GM12878 (cell line): ENCODE measurements around the gene GZMM. TPM values are rescaled to one million over a fixed set of nuclear protein-coding genes. Genes with fewer than 3 reads are reported as not detected.

Experiments
- ATAC-seq: fragments of 200-7000 bp; cut with Tn5 transposase; 3 replicates; pipeline ENCODE4 v1.9.1; 2020; ENCODE audit warnings: mild to moderate bottlenecking, moderate library complexity
- BruUV-seq: library from RNA; stranded (reverse); fragments of 400-500 nt; replicated peaks from 2 replicates; lab custom pipeline; 2021; lab: Mats Ljungman, UMichigan
- CTCF ChIA-PET: fragments of 300-600 bp; sonication (Branson Sonifier 250); formaldehyde crosslinking; extraction: SDS; loops from one replicate; lab custom pipeline; 2021; ENCODE audit warnings: inconsistent platforms; lab: Yijun Ruan, JAX
- POLR2A ChIA-PET: fragments of 350-600 bp; formaldehyde crosslinking; extraction: SDS; loops from one replicate; lab custom pipeline; 2021; ENCODE audit warnings: inconsistent platforms; lab: Charles Lee
- RAD21 ChIA-PET: fragments of 300-600 bp; sonication (Branson Sonifier 250); formaldehyde crosslinking; loops from one replicate; lab custom pipeline; 2023; ENCODE audit warnings: antibody characterized with exemption; ENCODE audit not compliant: unreplicated experiment; lab: Charles Lee
- SMC1A ChIA-PET: fragments of 300-600 bp; sonication (Branson Sonifier 250); formaldehyde crosslinking; loops from one replicate; lab custom pipeline; 2023; ENCODE audit not compliant: unreplicated experiment, uncharacterized antibody; lab: Charles Lee
- DNase-seq: peaks from one replicate; pipeline ENCODE4 v3.0.0-alpha.2; 2011; ENCODE audit warnings: low read depth, low spot score
- FAIRE-seq: peaks from 3 replicates; lab custom pipeline; 2011; peaks lifted over from hg19 to GRCh38; lab: Jason Lieb, UNC
- H2AFZ ChIP-seq: 2 replicates; pipeline ENCODE4 v1.6.0; 2011; ENCODE audit warnings: low read depth, low read length, control low read depth; ENCODE audit not compliant: control insufficient read depth
- H3K27ac ChIP-seq: 2 replicates; pipeline ENCODE4 v1.5.1; 2011; ENCODE audit warnings: control low read depth; ENCODE audit not compliant: control insufficient read depth, insufficient read depth
- H3K27me3 ChIP-seq, 2 experiments: replicated peaks in 1 of 2; 2 replicates each; pipeline versions ENCODE4 v1.6.0 to v1.6.1; 2011; ENCODE audit warnings: low read length in 1 of 2; ENCODE audit not compliant: control insufficient read depth in 2 of 2, insufficient read depth in 2 of 2
- H3K36me3 ChIP-seq, 2 experiments: 2 replicates each; pipeline ENCODE4 v1.5.1; 2011; ENCODE audit warnings: low read length in 1 of 2; ENCODE audit not compliant: control insufficient read depth in 2 of 2, insufficient read depth in 2 of 2
- H3K4me1 ChIP-seq: 2 replicates; pipeline ENCODE4 v1.6.1; 2011; ENCODE audit warnings: mild to moderate bottlenecking, low read length, moderate library complexity, mixed read lengths; ENCODE audit not compliant: control insufficient read depth, insufficient read depth
- H3K4me2 ChIP-seq: 2 replicates; pipeline ENCODE4 v1.6.0; 2011; ENCODE audit warnings: control low read depth; ENCODE audit not compliant: control insufficient read depth, insufficient read depth
- H3K4me3 ChIP-seq: fragments of 200-600 bp; sonication (generic); 2 replicates; pipeline ENCODE4 v1.5.1; 2016
- H3K79me2 ChIP-seq: 2 replicates; pipeline ENCODE4 v1.6.0; 2011; ENCODE audit warnings: low read length; ENCODE audit not compliant: control insufficient read depth, insufficient read depth
- H3K9ac ChIP-seq: 2 replicates; pipeline ENCODE4 v1.8.0; 2011; ENCODE audit warnings: low read length, control low read depth, mixed read lengths; ENCODE audit not compliant: control insufficient read depth, insufficient read depth
- H3K9me3 ChIP-seq: replicated peaks from 3 replicates; pipeline ENCODE4 v1.5.1; 2011; ENCODE audit warnings: mild to moderate bottlenecking, low read length; ENCODE audit not compliant: control insufficient read depth, insufficient read depth
- H4K20me1 ChIP-seq: 2 replicates; pipeline ENCODE4 v1.6.0; 2011; ENCODE audit not compliant: control insufficient read depth, insufficient read depth
- ESRRA ChIP-seq: IDR thresholded peaks from 2 replicates; pipeline ENCODE4 v1.6.1; 2012; ENCODE audit warnings: mild to moderate bottlenecking, low read length, improper control_type of control experiment
- FOXK2 ChIP-seq: fragments of 450-650 bp; IDR thresholded peaks from 2 replicates; pipeline ENCODE4 v1.6.1; 2017; ENCODE audit warnings: mild to moderate bottlenecking, moderate library complexity
- HDAC6 ChIP-seq: fragments of 200-600 bp; sonication (generic); IDR thresholded peaks from one replicate; pipeline ENCODE4 v1.8.0; 2017; ENCODE audit warnings: antibody characterized with exemption; ENCODE audit not compliant: unreplicated experiment
- MTA2 ChIP-seq: fragments of 450-650 bp; IDR thresholded peaks from 2 replicates; pipeline ENCODE4 v1.6.1; 2016; ENCODE audit warnings: low read depth, mild to moderate bottlenecking, moderate library complexity
- TBL1XR1 ChIP-seq: IDR thresholded peaks from 2 replicates; pipeline ENCODE4 v1.6.1; 2012; ENCODE audit warnings: low read depth, low read length, improper control_type of control experiment
- ZNF274 ChIP-seq: IDR thresholded peaks from one replicate; pipeline ENCODE4 v1.8.0; 2011; ENCODE audit not compliant: insufficient read length, insufficient read depth
- WGBS: methylation state at CpG from one replicate; pipeline ENCODE4 v1.1.6; 2016; ENCODE audit warnings: low lambda C conversion rate; ENCODE audit not compliant: insufficient replicate concordance, insufficient coverage; ENCODE audit errors: missing lambda C conversion rate; 5-methylcytosine and 5-hydroxymethylcytosine counted together
- in situ Hi-C: fragments of 300-500 bp; cut with MboI; formaldehyde crosslinking; loops from 9 replicates; pipeline ENCODE4 v1.14.3; 2018; ENCODE audit warnings: mixed read lengths
- intact Hi-C: fragments of 100-400 bp; cut with micrococcal nuclease; formaldehyde crosslinking; loops from one replicate; pipeline ENCODE4 v1.14.2; 2022; ENCODE audit not compliant: unreplicated experiment
- polyA plus RNA-seq, 11 experiments: library from polyadenylated mRNA; depleted of rRNA in 4 of 11; unstranded in 6 of 11; stranded (reverse) in 5 of 11; fragments of >200 nt; fragmentation: Nextera tagmentation in 4 of 11; fragmentation: Illumina TruSeq in 1 of 11; extraction: Ambion mirVana in 4 of 11; extraction: Trizol in 1 of 11; gene quantifications; 1 replicate in 1 of 11; 2 replicates in 10 of 11; pipeline versions ENCODE4 v1.2.1 to v1.2.3, GENCODE V29; 2011 to 2016; ENCODE audit warnings: inconsistent platforms in 2 of 11, missing spikeins in 2 of 11, low read depth in 1 of 11
- total RNA-seq, 4 experiments: library from RNA; depleted of rRNA in 3 of 4; stranded (reverse); fragments of >200 nt in 3 of 4; fragmentation: Illumina TruSeq in 1 of 4; extraction: Trizol in 1 of 4; gene quantifications; 2 replicates each; pipeline versions ENCODE4 v1.2.1 to v1.2.3, GENCODE V29; 2013 to 2021
- TF ChIP-seq, protein P1 (sequence below): IDR thresholded peaks from 2 replicates; pipeline ENCODE4 v1.6.1; 2011; ENCODE audit warnings: mild to moderate bottlenecking, low read depth, low read length, moderate library complexity; ENCODE audit not compliant: insufficient replicate concordance
- TF ChIP-seq, protein P2 (sequence below): fragments of 450-650 bp; IDR thresholded peaks from 2 replicates; pipeline ENCODE4 v1.6.1; 2017; ENCODE audit warnings: mild to moderate bottlenecking, moderate library complexity

The GZMM gene
- total and polyA plus RNA-seq, 10 of the 15 experiments (the other 5 are each of a cell fraction or from before 2014, with no cell fraction given) = 0.09 to 0.48 (median 0.23) TPM; not detected in 7

DNA sequence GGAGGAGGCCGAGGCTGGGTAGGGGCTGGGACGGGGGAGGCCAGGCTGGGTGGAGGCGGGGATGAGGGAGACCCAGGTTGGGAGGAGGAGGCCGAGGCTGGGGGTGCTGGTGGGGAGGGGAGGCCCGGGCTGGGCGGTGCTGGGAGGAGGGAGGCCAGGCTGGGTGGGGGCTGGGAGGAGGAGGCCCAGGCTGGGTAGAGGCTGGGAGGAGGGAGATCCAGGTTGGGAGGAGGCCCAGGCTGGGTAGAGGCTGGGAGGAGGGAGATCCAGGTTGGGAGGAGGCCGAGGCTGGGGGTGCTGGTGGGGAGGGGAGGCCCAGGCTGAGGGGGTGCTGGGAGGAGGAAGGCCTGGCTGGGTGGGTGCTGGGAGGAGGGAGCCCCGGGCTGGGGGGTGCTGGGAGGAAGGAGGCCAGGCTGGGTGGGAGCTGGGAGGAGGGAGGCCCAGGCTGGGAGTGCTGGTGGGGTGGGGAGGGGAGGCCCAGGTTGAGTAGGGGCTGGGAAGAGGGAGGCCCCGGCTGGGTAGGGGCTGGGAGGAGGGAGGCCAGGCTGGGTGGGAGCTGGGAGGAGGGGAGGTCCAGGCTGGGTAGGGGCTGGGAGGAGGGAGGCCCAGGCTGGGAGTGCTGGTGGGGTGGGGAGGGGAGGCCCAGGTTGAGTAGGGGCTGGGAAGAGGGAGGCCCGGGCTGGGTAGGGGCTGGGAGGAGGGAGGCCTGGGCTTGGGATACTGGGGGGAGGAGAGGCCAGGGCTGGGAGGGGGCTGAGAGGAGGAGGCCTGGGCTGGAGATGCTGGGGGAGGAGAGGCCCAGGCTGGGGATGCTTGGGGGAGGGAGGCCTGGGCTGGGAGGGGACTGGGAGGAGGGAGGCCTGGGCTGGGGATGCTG lies 25.9 kb upstream of the GZMM start:
- no peak for FAIRE-seq
- ATAC-seq = no peak
- H4K20me1 ChIP-seq = no peaks in the 10 kb centered on the region; the same call in 1 of the 2 replicates
- no peak overlapping the region for H3K9ac ChIP-seq
- DNase-seq = no peak
- H3K27ac ChIP-seq = no peak overlapping the region
- no peak overlapping the region for H3K4me2 ChIP-seq
- H3K27me3 ChIP-seq = no peaks in the 10 kb centered on the region
- in situ Hi-C loops (no loop called here), intact Hi-C loops (no loop called here)
- BruUV-seq = no TSS peak
- no peak overlapping the region for H2AFZ ChIP-seq
- no peaks in the 10 kb centered on the region for H3K79me2 ChIP-seq
- CTCF ChIA-PET = no interaction called here
- POLR2A ChIA-PET = no interaction called here
- SMC1A ChIA-PET = no interaction called here
- WGBS = no CpG with 5 or more reads among the region's 10 CpGs
- TF ChIP-seq ZNF274 (no peak), ESRRA (no peak), HDAC6 (no peak), FOXK2 (no peak), MTA2 (no peak), TBL1XR1 (no peak)
- TF ChIP-seq, protein P1, sequence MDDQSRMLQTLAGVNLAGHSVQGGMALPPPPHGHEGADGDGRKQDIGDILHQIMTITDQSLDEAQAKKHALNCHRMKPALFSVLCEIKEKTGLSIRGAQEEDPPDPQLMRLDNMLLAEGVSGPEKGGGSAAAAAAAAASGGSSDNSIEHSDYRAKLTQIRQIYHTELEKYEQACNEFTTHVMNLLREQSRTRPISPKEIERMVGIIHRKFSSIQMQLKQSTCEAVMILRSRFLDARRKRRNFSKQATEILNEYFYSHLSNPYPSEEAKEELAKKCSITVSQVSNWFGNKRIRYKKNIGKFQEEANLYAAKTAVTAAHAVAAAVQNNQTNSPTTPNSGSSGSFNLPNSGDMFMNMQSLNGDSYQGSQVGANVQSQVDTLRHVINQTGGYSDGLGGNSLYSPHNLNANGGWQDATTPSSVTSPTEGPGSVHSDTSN = no peak
- TF ChIP-seq, protein P2, sequence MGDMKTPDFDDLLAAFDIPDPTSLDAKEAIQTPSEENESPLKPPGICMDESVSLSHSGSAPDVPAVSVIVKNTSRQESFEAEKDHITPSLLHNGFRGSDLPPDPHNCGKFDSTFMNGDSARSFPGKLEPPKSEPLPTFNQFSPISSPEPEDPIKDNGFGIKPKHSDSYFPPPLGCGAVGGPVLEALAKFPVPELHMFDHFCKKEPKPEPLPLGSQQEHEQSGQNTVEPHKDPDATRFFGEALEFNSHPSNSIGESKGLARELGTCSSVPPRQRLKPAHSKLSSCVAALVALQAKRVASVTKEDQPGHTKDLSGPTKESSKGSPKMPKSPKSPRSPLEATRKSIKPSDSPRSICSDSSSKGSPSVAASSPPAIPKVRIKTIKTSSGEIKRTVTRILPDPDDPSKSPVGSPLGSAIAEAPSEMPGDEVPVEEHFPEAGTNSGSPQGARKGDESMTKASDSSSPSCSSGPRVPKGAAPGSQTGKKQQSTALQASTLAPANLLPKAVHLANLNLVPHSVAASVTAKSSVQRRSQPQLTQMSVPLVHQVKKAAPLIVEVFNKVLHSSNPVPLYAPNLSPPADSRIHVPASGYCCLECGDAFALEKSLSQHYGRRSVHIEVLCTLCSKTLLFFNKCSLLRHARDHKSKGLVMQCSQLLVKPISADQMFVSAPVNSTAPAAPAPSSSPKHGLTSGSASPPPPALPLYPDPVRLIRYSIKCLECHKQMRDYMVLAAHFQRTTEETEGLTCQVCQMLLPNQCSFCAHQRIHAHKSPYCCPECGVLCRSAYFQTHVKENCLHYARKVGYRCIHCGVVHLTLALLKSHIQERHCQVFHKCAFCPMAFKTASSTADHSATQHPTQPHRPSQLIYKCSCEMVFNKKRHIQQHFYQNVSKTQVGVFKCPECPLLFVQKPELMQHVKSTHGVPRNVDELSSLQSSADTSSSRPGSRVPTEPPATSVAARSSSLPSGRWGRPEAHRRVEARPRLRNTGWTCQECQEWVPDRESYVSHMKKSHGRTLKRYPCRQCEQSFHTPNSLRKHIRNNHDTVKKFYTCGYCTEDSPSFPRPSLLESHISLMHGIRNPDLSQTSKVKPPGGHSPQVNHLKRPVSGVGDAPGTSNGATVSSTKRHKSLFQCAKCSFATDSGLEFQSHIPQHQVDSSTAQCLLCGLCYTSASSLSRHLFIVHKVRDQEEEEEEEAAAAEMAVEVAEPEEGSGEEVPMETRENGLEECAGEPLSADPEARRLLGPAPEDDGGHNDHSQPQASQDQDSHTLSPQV = no peak
- RAD21 ChIA-PET = no interaction called here
- H3K4me1 ChIP-seq = no peaks in the 10 kb centered on the region
- H3K9me3 ChIP-seq = no peaks in the 10 kb centered on the region
- no peak overlapping the region for H3K4me3 ChIP-seq
- no peaks in the 10 kb centered on the region for H3K36me3 ChIP-seq
